ENCODE data around the gene MUS81.

Gene MUS81

DNA sequence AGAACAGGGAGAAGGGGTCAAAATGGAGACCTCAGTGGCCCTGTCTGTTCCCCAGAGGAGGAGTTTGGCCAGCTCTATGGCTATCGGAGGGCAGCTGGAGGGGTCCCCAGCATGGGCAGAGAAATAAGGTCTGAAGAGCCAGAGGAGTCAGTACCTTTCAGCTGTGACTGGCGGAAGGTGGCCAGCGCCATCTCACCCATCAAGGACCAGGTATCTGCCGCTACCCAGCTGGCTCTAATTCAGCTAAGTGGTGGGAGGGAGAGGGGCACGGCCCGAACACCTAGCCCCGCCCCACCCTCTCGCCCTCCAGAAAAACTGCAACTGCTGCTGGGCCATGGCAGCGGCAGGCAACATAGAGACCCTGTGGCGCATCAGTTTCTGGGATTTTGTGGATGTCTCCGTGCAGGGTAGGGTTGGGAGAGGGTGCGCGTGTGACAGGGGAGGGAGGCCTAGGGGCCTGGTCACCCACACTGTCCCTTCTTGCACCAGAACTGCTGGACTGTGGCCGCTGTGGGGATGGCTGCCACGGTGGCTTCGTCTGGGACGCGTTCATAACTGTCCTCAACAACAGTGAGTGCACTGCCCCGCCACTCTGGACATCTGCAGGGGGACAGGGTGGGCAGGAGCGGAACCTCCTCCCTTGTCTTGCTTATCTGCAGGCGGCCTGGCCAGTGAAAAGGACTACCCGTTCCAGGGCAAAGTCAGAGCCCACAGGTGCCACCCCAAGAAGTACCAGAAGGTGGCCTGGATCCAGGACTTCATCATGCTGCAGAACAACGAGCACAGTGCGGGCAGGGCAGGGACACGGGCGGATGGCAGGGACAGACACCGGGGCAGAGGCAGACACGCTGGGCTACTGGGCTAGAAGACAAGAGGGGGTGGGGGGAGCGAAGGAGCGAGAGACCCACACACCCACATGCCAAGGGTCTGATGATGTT, 22.2 kb downstream of the MUS81 start:
- DNase-seq (ENCODE audit: insufficient read length, low spot score) (no peak), FAIRE-seq (no peak)
- TF ChIP-seq POLR2AphosphoS5 (IDR thresholded peaks at IDR 0.05; ENCODE audit: low read depth, low read length) (no peak), PAX5 (IDR thresholded peaks at IDR 0.05; ENCODE audit: insufficient read depth, low read length, severe bottlenecking) (no peak), POU2F2 (IDR thresholded peaks at IDR 0.05; ENCODE audit: low read depth, low read length) (no peak), SPI1 (IDR thresholded peaks at IDR 0.05; ENCODE audit: low read depth, low read length) (no peak)

DNA sequence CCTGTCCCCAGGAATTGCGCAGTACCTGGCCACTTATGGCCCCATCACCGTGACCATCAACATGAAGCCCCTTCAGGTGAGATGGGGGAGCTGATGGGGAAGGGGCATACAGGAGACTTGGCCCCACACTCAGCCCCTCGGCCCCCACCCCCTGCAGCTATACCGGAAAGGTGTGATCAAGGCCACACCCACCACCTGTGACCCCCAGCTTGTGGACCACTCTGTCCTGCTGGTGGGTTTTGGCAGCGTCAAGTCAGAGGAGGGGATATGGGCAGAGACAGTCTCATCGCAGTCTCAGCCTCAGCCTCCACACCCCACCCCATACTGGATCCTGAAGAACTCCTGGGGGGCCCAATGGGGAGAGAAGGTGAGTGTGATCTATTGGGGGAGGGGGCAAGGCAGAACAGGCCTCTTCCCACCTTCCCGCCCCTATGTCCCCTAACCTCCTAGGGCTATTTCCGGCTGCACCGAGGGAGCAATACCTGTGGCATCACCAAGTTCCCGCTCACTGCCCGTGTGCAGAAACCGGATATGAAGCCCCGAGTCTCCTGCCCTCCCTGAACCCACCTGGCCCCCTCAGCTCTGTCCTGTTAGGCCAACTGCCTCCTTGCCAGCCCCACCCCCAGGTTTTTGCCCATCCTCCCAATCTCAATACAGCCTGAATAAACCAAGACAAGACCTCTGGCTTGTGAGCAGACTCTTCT, 23.0 kb downstream of the MUS81 start:
- TF ChIP-seq POLR2AphosphoS5 (IDR thresholded peaks at IDR 0.05; ENCODE audit: low read depth, low read length) (no peak), SPI1 (IDR thresholded peaks at IDR 0.05; ENCODE audit: low read depth, low read length) (no peak), TAF1 (IDR thresholded peaks at IDR 0.05; ENCODE audit: low read depth, low read length) (no peak), POU2F2 (IDR thresholded peaks at IDR 0.05; ENCODE audit: low read depth, low read length) (no peak), POLR2A (IDR thresholded peaks at IDR 0.05; ENCODE audit: low read depth, low read length) (no peak), PAX5 (IDR thresholded peaks at IDR 0.05; ENCODE audit: insufficient read depth, low read length, severe bottlenecking) (no peak)
- no peak for FAIRE-seq
- no peak for DNase-seq (ENCODE audit: insufficient read length, low spot score)

DNA sequence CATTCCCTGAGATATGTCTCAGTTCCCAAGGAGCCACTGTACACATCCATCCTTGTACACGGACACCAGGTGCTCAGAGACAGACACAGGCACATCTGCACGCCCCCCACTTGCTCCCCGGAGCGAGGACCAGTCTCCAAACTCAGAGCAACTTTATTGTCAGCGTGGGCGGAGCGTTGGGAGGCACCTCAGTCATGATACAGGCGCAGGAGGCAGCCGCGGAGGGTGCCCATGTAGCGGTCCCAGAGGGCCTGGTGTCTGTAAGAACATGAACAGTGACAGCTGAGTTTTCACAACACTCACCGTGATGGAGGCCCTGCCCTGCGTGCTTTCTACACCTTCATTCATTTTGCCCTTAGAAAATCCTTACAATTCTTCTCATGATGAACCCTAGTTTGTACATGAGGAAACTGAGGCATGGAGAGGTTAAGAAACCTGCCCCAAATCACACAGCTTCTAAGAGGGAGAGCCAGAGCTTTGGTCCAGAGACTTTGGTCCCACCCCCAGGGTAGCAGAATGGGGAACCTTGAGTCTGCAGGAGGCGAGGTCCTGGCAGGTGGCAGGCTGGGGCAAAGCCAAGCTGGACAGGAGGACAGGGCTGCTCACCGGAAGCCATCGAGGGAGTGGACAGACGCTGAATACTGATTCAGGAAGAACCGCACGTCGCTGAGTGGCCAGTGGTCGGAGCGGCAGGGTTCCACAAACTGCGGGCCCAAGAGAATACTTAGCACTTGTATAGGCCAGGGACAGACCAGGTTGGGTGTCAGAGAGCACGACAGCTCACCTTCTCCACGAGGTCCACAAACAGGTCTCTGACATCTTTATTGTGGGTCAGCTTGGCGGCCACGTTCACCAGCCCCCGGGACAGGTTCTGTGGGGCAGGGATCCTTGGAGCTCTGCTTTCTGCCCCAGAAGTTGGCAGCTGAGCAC, 23.8 kb downstream of the MUS81 start:
- TF ChIP-seq PAX5 (IDR thresholded peaks at IDR 0.05; ENCODE audit: insufficient read depth, low read length, severe bottlenecking): no peak
- DNase-seq (ENCODE audit: insufficient read length, low spot score): no peak
- FAIRE-seq: no peak

DNA sequence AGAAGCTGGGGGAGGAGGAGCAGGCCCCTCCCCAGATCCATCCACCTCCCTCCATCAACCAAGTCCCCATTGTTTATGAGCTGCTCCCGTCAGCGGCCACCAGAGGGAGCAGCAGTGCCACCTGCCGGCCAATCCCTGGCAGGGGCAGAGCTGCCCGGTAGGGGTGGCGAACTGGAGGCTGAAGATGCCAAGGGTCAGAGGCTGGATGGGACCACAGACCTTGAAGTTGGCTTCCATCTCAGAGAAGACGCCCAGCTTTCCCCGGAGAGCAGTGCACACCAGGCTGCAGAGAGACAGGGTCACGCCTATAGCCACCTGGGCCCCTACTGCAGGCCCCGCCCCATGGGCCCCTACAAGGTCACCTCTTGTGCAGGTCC, 24.5 kb downstream of the MUS81 start:
- FAIRE-seq (peak; percentile 93), DNase-seq (ENCODE audit: insufficient read length, low spot score) (peak; percentile 87)
- no peak for TF ChIP-seq TAF1 (IDR thresholded peaks at IDR 0.05; ENCODE audit: low read depth, low read length)
- TF ChIP-seq POLR2A (IDR thresholded peaks at IDR 0.05; ENCODE audit: low read depth, low read length): no peak
- TF ChIP-seq POLR2AphosphoS5 (IDR thresholded peaks at IDR 0.05; ENCODE audit: low read depth, low read length): no peak
- peak; percentile 59; the same call in 1 of the 2 replicates for TF ChIP-seq POU2F2 (IDR thresholded peaks at IDR 0.05; ENCODE audit: low read depth, low read length)

DNA sequence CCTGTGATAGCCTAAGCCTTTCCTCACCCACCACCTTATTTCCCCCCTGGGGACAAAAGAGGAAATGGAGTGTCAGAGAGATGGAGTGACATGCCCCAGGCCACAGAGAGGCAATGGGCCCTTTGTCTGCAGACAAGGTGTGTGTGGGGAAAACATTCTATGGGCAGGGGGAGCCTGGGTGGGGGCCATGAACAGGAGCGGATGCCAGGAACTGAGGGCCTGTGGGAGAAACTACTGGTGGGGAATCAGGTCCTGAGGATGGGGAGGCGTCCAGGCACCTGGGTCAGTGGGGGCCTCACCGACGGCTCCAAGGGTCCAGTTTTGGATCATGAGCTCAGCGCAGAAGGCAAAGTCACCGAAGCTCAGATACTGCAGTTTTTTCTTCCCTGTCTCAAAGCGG, 25.0 kb downstream of the MUS81 start:
- no peak for DNase-seq (ENCODE audit: insufficient read length, low spot score)
- FAIRE-seq: no peak
- no peak for TF ChIP-seq POLR2A (IDR thresholded peaks at IDR 0.05; ENCODE audit: low read depth, low read length)
- no peak for TF ChIP-seq PAX5 (IDR thresholded peaks at IDR 0.05; ENCODE audit: insufficient read depth, low read length, severe bottlenecking)
- no peak for TF ChIP-seq POU2F2 (IDR thresholded peaks at IDR 0.05; ENCODE audit: low read depth, low read length)
- no peak for TF ChIP-seq SPI1 (IDR thresholded peaks at IDR 0.05; ENCODE audit: low read depth, low read length)
- no peak for TF ChIP-seq POLR2AphosphoS5 (IDR thresholded peaks at IDR 0.05; ENCODE audit: low read depth, low read length)
- no peak for TF ChIP-seq TAF1 (IDR thresholded peaks at IDR 0.05; ENCODE audit: low read depth, low read length)

DNA sequence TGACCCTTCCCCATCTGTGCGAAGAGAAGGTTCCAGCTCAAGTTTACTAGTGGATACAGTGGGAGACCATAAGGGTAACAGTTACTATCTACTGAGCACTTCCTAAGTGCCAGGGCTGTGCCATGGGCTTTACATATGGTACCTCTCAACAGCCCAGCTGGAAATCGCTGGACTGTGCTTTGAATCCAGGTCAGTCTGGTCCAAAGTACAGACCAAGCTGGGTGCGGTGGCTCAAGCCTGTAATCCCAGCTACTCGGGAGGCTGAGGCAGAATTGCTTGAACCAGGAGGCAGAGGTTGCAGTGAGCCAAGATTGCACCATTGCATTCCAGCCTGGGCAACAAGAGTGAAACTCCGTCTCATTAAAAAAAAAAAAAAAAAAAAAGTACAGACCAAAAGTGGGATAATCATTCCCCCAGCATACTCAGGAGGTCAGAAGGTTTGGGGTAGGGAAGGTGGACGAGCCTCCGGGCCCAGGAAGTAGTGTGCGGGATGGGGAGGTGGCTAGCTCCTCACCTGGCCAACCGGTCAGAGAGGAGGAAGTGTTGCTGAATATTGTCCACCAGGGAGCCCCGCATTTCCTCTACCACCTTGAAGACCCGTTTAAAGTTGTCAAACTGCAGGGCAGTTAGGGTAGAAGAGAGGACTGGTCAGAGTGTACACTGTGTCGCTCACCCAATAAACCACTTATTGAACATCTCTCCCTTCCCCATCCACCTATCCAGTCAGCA, 25.7 kb downstream of the MUS81 start:
- TF ChIP-seq TAF1 (IDR thresholded peaks at IDR 0.05; ENCODE audit: low read depth, low read length) (no peak), PAX5 (IDR thresholded peaks at IDR 0.05; ENCODE audit: insufficient read depth, low read length, severe bottlenecking) (no peak), POLR2AphosphoS5 (IDR thresholded peaks at IDR 0.05; ENCODE audit: low read depth, low read length) (no peak), POU2F2 (IDR thresholded peaks at IDR 0.05; ENCODE audit: low read depth, low read length) (no peak), SPI1 (IDR thresholded peaks at IDR 0.05; ENCODE audit: low read depth, low read length) (no peak), POLR2A (IDR thresholded peaks at IDR 0.05; ENCODE audit: low read depth, low read length) (no peak)
- no peak for FAIRE-seq

DNA sequence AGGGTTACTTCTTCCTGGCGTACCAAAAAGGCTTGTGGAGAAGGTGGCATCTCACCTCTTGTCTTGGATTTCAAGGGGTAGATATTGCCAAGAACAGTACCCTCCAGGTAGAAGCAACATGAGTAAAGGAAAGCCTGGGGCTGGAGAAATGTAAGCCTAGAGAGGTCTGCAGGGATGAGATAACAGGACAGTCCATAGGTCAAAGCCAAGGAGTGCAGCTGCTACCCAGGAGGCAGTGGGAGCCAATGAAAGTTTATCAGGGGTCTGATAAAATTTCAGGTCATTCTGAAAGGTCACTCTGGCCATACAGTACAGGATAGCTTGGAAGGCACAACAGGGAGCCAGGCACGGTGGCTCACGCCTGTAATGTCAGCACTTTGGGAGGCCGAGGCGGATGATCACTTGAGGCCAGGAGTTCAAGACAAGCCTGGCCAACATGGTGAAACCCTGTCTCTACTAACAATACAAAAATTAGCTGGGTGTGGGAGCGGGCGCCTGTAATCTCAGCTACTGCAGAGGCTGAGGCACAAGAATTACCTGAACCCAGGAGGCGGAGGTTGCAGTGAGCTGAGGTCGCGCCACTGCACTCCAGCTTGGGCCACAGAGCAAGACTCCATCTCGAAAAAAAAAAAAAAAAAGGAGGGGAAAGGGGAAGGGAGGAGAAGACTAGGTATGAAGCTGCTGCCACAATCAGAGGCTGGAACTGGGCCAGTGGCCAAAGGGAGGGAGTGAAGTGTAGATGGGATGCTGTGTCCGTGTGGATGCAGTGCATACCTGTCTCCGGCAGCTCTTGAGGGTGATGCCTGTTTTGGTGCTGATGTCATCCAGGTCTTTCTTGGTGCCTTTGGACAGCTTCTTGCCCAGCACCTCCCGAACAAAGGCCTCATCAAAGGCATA, 26.8 kb downstream of the MUS81 start:
- FAIRE-seq: no peak
- no peak for TF ChIP-seq SPI1 (IDR thresholded peaks at IDR 0.05; ENCODE audit: low read depth, low read length)
- no peak for TF ChIP-seq POLR2AphosphoS5 (IDR thresholded peaks at IDR 0.05; ENCODE audit: low read depth, low read length)
- no peak for TF ChIP-seq POLR2A (IDR thresholded peaks at IDR 0.05; ENCODE audit: low read depth, low read length)
- TF ChIP-seq TAF1 (IDR thresholded peaks at IDR 0.05; ENCODE audit: low read depth, low read length): no peak
- TF ChIP-seq PAX5 (IDR thresholded peaks at IDR 0.05; ENCODE audit: insufficient read depth, low read length, severe bottlenecking): no peak
- no peak for TF ChIP-seq POU2F2 (IDR thresholded peaks at IDR 0.05; ENCODE audit: low read depth, low read length)
- no peak for DNase-seq (ENCODE audit: insufficient read length, low spot score)

More for the DNA sequence above, 25.7 kb downstream of the MUS81 start:
- no peak for DNase-seq (ENCODE audit: insufficient read length, low spot score)

DNA sequence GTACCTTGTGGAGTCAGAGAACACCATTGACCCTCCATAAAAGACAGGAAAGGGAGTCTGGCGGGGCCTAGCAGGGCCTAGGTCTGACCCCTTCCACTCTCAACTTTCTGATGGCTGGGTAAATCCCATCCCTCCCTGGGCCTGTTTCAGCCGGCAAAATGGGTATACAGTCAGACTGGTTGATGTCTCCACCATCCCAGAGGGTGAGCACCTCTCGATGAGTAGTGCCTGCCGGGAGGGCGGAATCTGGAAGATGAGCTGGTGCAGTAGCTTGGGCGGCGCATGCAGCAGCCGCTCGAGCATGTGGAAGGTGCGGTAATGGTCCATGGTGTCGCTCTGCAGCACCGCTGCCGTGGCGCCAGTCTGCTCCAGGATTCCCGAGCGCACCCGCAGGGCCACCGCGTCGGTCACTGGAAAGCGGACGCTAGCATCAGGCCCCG, 27.5 kb downstream of the MUS81 start:
- FAIRE-seq: no peak

More for the DNA sequence above, 27.5 kb downstream of the MUS81 start:
- DNase-seq (ENCODE audit: insufficient read length, low spot score): no peak
- no peak for TF ChIP-seq PAX5 (IDR thresholded peaks at IDR 0.05; ENCODE audit: insufficient read depth, low read length, severe bottlenecking)
